ENCODE data around the gene SSNA1.

- TF ChIP-seq CTCF (IDR thresholded peaks at IDR 0.05) (no peak), EP300 (IDR thresholded peaks at IDR 0.05) (no peak), POLR2A (IDR thresholded peaks at IDR 0.05; ENCODE audit: low read depth) (no peak), POLR2AphosphoS5 (IDR thresholded peaks at IDR 0.05) (no peak)
Observed at GRCh38 chr9:137202966-137203365, 14.5 kb downstream of the SSNA1 start.
